ENCODE data around the gene FNIP2.
"Not testable (repeated sequence)": the region's sequence is repeated elsewhere in the genome, so short reads cannot be mapped to it uniquely, and the experiment has no call there.

The FNIP2 gene

DNA sequence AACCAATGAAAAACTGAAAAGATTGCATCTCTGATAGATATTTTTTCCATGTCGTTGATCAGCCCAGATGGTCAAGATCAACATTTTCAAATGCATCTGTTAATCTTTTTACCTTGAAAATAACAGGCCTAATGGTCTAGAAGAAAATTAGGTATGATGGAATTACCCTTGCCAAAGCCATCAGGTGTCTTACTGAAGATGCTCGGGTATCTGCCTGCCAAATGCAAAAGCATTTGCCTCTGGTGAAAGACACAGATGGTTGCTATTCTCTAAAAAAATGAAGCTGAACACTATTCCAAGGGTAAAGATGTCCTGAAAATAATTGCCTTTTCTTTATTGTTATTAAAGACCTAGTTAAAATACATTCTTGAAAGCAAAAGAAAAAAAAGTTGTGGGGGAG is 126.0 kb downstream of the FNIP2 start:
- no peaks in the 10 kb centered on the region for H3K27me3 ChIP-seq (ENCODE audit: insufficient read depth, low read length)
- H3K36me3 ChIP-seq (ENCODE audit: insufficient read depth, low read length): no peaks in the 10 kb centered on the region
- no peak overlapping the region for H3K4me3 ChIP-seq (ENCODE audit: low read depth, low read length)
- no peak overlapping the region for H3K27ac ChIP-seq (ENCODE audit: low read depth, low read length)
- H3K79me2 ChIP-seq (ENCODE audit: control insufficient read depth, insufficient read depth, low read length, unreplicated experiment): no peaks in the 10 kb centered on the region
- no peaks in the 10 kb centered on the region for H3K4me1 ChIP-seq (ENCODE audit: control insufficient read depth, insufficient read depth, low read length, unreplicated experiment)
- H2AFZ ChIP-seq (ENCODE audit: low read length, unreplicated experiment): no peak overlapping the region

- H3K79me2 ChIP-seq (ENCODE audit: control insufficient read depth, insufficient read depth, low read length, unreplicated experiment): no peaks in the 10 kb centered on the region
- no peak overlapping the region for H3K27ac ChIP-seq (ENCODE audit: low read depth, low read length)
- no peak overlapping the region for H2AFZ ChIP-seq (ENCODE audit: low read length, unreplicated experiment)
- no peaks in the 10 kb centered on the region for H3K36me3 ChIP-seq (ENCODE audit: insufficient read depth, low read length)
- no peak overlapping the region for H3K4me3 ChIP-seq (ENCODE audit: low read depth, low read length)
- no peaks in the 10 kb centered on the region for H3K4me1 ChIP-seq (ENCODE audit: control insufficient read depth, insufficient read depth, low read length, unreplicated experiment)
- H3K27me3 ChIP-seq (ENCODE audit: insufficient read depth, low read length): no peaks in the 10 kb centered on the region
Measured at GRCh38 chr4:158895797-158896576, 127.2 kb downstream of the FNIP2 start.

GRCh38 chr4:158896577-158897238 is 127.9 kb downstream of the FNIP2 start:
- not testable (repeated sequence) for H2AFZ ChIP-seq (ENCODE audit: low read length, unreplicated experiment); H3K79me2 ChIP-seq (ENCODE audit: control insufficient read depth, insufficient read depth, low read length, unreplicated experiment); H3K36me3 ChIP-seq (ENCODE audit: insufficient read depth, low read length); H3K4me1 ChIP-seq (ENCODE audit: control insufficient read depth, insufficient read depth, low read length, unreplicated experiment); H3K27me3 ChIP-seq (ENCODE audit: insufficient read depth, low read length); H3K4me3 ChIP-seq (ENCODE audit: low read depth, low read length); H3K27ac ChIP-seq (ENCODE audit: low read depth, low read length)

DNA sequence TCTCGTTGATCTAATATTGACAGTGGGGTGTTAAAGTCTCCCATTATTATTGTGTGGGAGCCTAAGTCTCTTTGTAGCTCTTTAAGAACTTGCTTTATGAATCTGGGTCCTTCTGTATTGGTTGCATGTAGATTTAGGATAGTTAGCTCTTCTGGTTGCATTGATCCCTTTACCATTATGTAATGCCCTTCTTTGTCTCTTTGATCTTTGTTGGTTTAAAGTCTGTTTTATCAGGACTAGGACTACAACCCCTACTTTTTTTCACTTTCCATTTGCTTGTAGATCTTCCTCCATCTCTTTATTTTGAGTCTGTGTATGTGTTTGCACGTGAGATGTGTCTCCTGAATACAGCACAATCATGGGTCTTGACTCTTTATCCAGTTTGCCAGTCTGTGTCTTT is 131.6 kb downstream of the FNIP2 start:
- H3K79me2 ChIP-seq (ENCODE audit: control insufficient read depth, insufficient read depth, low read length, unreplicated experiment); H3K27me3 ChIP-seq (ENCODE audit: insufficient read depth, low read length); H3K27ac ChIP-seq (ENCODE audit: low read depth, low read length); H3K4me3 ChIP-seq (ENCODE audit: low read depth, low read length); H2AFZ ChIP-seq (ENCODE audit: low read length, unreplicated experiment); H3K36me3 ChIP-seq (ENCODE audit: insufficient read depth, low read length): not testable (repeated sequence)
- peaks cover 12% of the 10 kb centered on the region for H3K4me1 ChIP-seq (ENCODE audit: control insufficient read depth, insufficient read depth, low read length, unreplicated experiment)

GRCh38 chr4:158902280-158903078 is 133.7 kb downstream of the FNIP2 start:
- H3K27me3 ChIP-seq (ENCODE audit: insufficient read depth, low read length); H3K27ac ChIP-seq (ENCODE audit: low read depth, low read length); H3K4me3 ChIP-seq (ENCODE audit: low read depth, low read length); H3K79me2 ChIP-seq (ENCODE audit: control insufficient read depth, insufficient read depth, low read length, unreplicated experiment); H2AFZ ChIP-seq (ENCODE audit: low read length, unreplicated experiment); H3K36me3 ChIP-seq (ENCODE audit: insufficient read depth, low read length): not testable (repeated sequence)
- peaks cover 12% of the 10 kb centered on the region for H3K4me1 ChIP-seq (ENCODE audit: control insufficient read depth, insufficient read depth, low read length, unreplicated experiment)

DNA sequence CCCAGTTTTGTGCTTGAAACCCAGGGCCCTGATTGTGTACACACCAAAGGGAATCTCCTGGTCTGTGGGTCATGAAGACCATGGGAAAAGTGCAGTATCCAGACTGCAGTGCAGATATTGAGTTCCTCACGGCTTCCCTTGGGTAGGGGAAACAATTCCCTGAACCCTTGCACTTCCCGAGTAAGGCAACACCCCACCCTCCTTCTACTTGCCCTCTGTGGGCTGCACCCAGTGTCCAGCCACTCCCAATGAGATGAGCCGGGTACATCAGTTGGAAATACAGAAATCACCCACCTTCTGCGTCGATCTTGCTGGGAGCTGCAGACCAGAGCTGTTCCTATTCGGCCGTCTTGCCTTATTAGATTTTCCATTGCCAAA is 134.2 kb downstream of the FNIP2 start:
- Histone ChIP-seq H3K27ac (ENCODE audit: low read depth, low read length) (no peak overlapping the region), H3K4me1 (ENCODE audit: control insufficient read depth, insufficient read depth, low read length, unreplicated experiment) (peaks cover 12% of the 10 kb centered on the region), H3K27me3 (ENCODE audit: insufficient read depth, low read length) (no peaks in the 10 kb centered on the region), H3K4me3 (ENCODE audit: low read depth, low read length) (no peak overlapping the region), H2AFZ (ENCODE audit: low read length, unreplicated experiment) (no peak overlapping the region), H3K36me3 (ENCODE audit: insufficient read depth, low read length) (no peaks in the 10 kb centered on the region), H3K79me2 (ENCODE audit: control insufficient read depth, insufficient read depth, low read length, unreplicated experiment) (no peaks in the 10 kb centered on the region)

GRCh38 chr4:158903472-158904043 is 134.7 kb downstream of the FNIP2 start:
- H2AFZ ChIP-seq (ENCODE audit: low read length, unreplicated experiment): no peak overlapping the region
- H3K27me3 ChIP-seq (ENCODE audit: insufficient read depth, low read length): no peaks in the 10 kb centered on the region
- peaks cover 12% of the 10 kb centered on the region for H3K4me1 ChIP-seq (ENCODE audit: control insufficient read depth, insufficient read depth, low read length, unreplicated experiment)
- no peaks in the 10 kb centered on the region for H3K79me2 ChIP-seq (ENCODE audit: control insufficient read depth, insufficient read depth, low read length, unreplicated experiment)
- H3K4me3 ChIP-seq (ENCODE audit: low read depth, low read length): no peak overlapping the region
- no peaks in the 10 kb centered on the region for H3K36me3 ChIP-seq (ENCODE audit: insufficient read depth, low read length)
- H3K27ac ChIP-seq (ENCODE audit: low read depth, low read length): no peak overlapping the region

- Histone ChIP-seq H3K36me3 (ENCODE audit: insufficient read depth, low read length) (no peaks in the 10 kb centered on the region), H2AFZ (ENCODE audit: low read length, unreplicated experiment) (no peak overlapping the region), H3K27me3 (ENCODE audit: insufficient read depth, low read length) (no peaks in the 10 kb centered on the region), H3K4me1 (ENCODE audit: control insufficient read depth, insufficient read depth, low read length, unreplicated experiment) (peaks cover 12% of the 10 kb centered on the region), H3K79me2 (ENCODE audit: control insufficient read depth, insufficient read depth, low read length, unreplicated experiment) (no peaks in the 10 kb centered on the region), H3K4me3 (ENCODE audit: low read depth, low read length) (no peak overlapping the region), H3K27ac (ENCODE audit: low read depth, low read length) (no peak overlapping the region)
Measured at GRCh38 chr4:158904815-158905214, 136.0 kb downstream of the FNIP2 start.

- peaks cover 12% of the 10 kb centered on the region for H3K4me1 ChIP-seq (ENCODE audit: control insufficient read depth, insufficient read depth, low read length, unreplicated experiment)
- no peaks in the 10 kb centered on the region for H3K36me3 ChIP-seq (ENCODE audit: insufficient read depth, low read length)
- no peak overlapping the region for H3K27ac ChIP-seq (ENCODE audit: low read depth, low read length)
- no peak overlapping the region for H3K4me3 ChIP-seq (ENCODE audit: low read depth, low read length)
- no peaks in the 10 kb centered on the region for H3K79me2 ChIP-seq (ENCODE audit: control insufficient read depth, insufficient read depth, low read length, unreplicated experiment)
- no peaks in the 10 kb centered on the region for H3K27me3 ChIP-seq (ENCODE audit: insufficient read depth, low read length)
- no peak overlapping the region for H2AFZ ChIP-seq (ENCODE audit: low read length, unreplicated experiment)
Measured at GRCh38 chr4:158906073-158906472, 137.2 kb downstream of the FNIP2 start.

- no peak overlapping the region for H3K4me3 ChIP-seq (ENCODE audit: low read depth, low read length)
- H2AFZ ChIP-seq (ENCODE audit: low read length, unreplicated experiment): no peak overlapping the region
- H3K79me2 ChIP-seq (ENCODE audit: control insufficient read depth, insufficient read depth, low read length, unreplicated experiment): no peaks in the 10 kb centered on the region
- H3K36me3 ChIP-seq (ENCODE audit: insufficient read depth, low read length): no peaks in the 10 kb centered on the region
- H3K4me1 ChIP-seq (ENCODE audit: control insufficient read depth, insufficient read depth, low read length, unreplicated experiment): peaks cover 22% of the 10 kb centered on the region
- no peaks in the 10 kb centered on the region for H3K27me3 ChIP-seq (ENCODE audit: insufficient read depth, low read length)
- H3K27ac ChIP-seq (ENCODE audit: low read depth, low read length): no peak overlapping the region
Measured at GRCh38 chr4:158912390-158912789, 143.6 kb downstream of the FNIP2 start.
